ENCODE data around the gene USP32. TPM values are rescaled to one million over a fixed set of nuclear protein-coding genes. Genes with fewer than 3 reads are reported as not detected.

The USP32 gene
- total and polyA plus RNA-seq, 2 donors from 2014 or later: 14.6 to 53.1 TPM

- peak overlapping the region; percentile 82 to 95 (median 86) for H3K9ac ChIP-seq (ENCODE audit: low read length in 3 of 3)
- intact Hi-C loops (cut with DNase I): no loop called here
- H3K27me3 ChIP-seq (ENCODE audit: control insufficient read depth, insufficient read depth, low read length): no peaks in the 10 kb centered on the region
- no peak for TF ChIP-seq CTCF (IDR thresholded peaks at IDR 0.05; ENCODE audit: borderline replicate concordance, extremely low read depth, insufficient read depth)
- DNase-seq: peak; percentile 55 to 89 (median 63)
- no peaks in the 10 kb centered on the region for H3K9me3 ChIP-seq (ENCODE audit: control insufficient read depth in 2 of 3, insufficient read depth in 1 of 3, low read length in 3 of 3)
- no peaks in the 10 kb centered on the region for H3K36me3 ChIP-seq (ENCODE audit: control insufficient read depth in 2 of 3, insufficient read depth in 3 of 3, low read length in 3 of 3)
- FAIRE-seq: no peak
- H3K4me1 ChIP-seq (ENCODE audit: control insufficient read depth in 2 of 3, insufficient read depth in 2 of 3, low read depth in 1 of 3, low read length in 3 of 3): peaks cover 0 to 7% (median 6%) of the 10 kb centered on the region in 3 donors
- H3K4me3 ChIP-seq (ENCODE audit: low read length in 3 of 3): peak overlapping the region; percentile 77 to 96 (median 93)
- H3K27ac ChIP-seq (ENCODE audit: low read depth in 2 of 2, low read length in 2 of 2): peak overlapping the region; percentile 93 to 94
Measured at GRCh38 chr17:60392845-60393702, 1.1 kb upstream of the USP32 start.

- peak overlapping the region; percentile 93 to 94 for H3K27ac ChIP-seq (ENCODE audit: low read depth in 2 of 2, low read length in 2 of 2)
- no peaks in the 10 kb centered on the region for H3K9me3 ChIP-seq (ENCODE audit: control insufficient read depth in 2 of 3, insufficient read depth in 1 of 3, low read length in 3 of 3)
- FAIRE-seq: no peak
- H3K9ac ChIP-seq (ENCODE audit: low read length in 3 of 3): peak overlapping the region; percentile 38 to 88 (median 69)
- intact Hi-C loops (cut with DNase I): no loop called here
- peaks cover 0 to 7% (median 6%) of the 10 kb centered on the region in 3 donors for H3K4me1 ChIP-seq (ENCODE audit: control insufficient read depth in 2 of 3, insufficient read depth in 2 of 3, low read depth in 1 of 3, low read length in 3 of 3)
- no peak for TF ChIP-seq CTCF (IDR thresholded peaks at IDR 0.05; ENCODE audit: borderline replicate concordance, extremely low read depth, insufficient read depth)
- no peaks in the 10 kb centered on the region for H3K27me3 ChIP-seq (ENCODE audit: control insufficient read depth, insufficient read depth, low read length)
- DNase-seq: peak in 1 of 5 donors; percentile 90
- H3K4me3 ChIP-seq (ENCODE audit: low read length in 3 of 3): peak overlapping the region; percentile 77 to 96 (median 94)
- H3K36me3 ChIP-seq (ENCODE audit: control insufficient read depth in 2 of 3, insufficient read depth in 3 of 3, low read length in 3 of 3): no peaks in the 10 kb centered on the region
Measured at GRCh38 chr17:60391471-60392041, 377 bp downstream of the USP32 start.

DNA sequence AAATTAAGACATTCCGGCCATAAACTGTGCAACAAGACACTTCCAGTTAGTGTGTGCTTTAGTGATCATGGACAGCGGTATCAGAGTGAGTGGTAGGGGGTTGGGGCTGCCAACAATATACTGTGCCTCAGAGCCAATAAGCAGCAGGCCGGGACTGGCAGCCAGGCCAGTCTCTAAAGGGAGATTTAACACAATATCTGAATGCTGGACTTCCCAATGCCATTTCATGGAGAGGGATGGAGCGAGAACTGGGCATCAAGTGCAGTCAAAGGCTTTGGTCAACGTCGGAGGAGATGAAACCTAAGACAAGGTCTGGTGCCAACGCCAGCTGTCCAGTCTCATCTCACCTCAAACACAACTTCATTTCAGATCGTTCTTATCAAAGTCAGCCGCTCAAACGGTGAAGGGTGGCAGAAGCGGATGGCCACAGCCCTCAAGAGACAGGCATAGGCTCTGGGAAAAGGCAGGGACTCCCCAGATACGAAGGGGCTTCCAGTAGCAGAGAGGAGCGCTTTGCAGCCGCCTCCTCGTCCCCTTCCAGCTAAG, 935 bp downstream of the USP32 start:
- TF ChIP-seq CTCF (IDR thresholded peaks at IDR 0.05; ENCODE audit: borderline replicate concordance, extremely low read depth, insufficient read depth): no peak
- H3K4me1 ChIP-seq (ENCODE audit: control insufficient read depth in 2 of 3, insufficient read depth in 2 of 3, low read depth in 1 of 3, low read length in 3 of 3): peaks cover 0 to 9% (median 6%) of the 10 kb centered on the region in 3 donors
- H3K36me3 ChIP-seq (ENCODE audit: control insufficient read depth in 2 of 3, insufficient read depth in 3 of 3, low read length in 3 of 3): no peaks in the 10 kb centered on the region
- H3K27me3 ChIP-seq (ENCODE audit: control insufficient read depth, insufficient read depth, low read length): no peaks in the 10 kb centered on the region
- no peaks in the 10 kb centered on the region for H3K9me3 ChIP-seq (ENCODE audit: control insufficient read depth in 2 of 3, insufficient read depth in 1 of 3, low read length in 3 of 3)
- peak overlapping the region; percentile 38 to 88 (median 69) for H3K9ac ChIP-seq (ENCODE audit: low read length in 3 of 3)
- FAIRE-seq (no peak), DNase-seq (peak; percentile 34 to 62 (median 52))
- H3K4me3 ChIP-seq (ENCODE audit: low read length in 3 of 3): peak overlapping the region; percentile 77 to 96 (median 94)
- peak overlapping the region; percentile 93 to 94 for H3K27ac ChIP-seq (ENCODE audit: low read depth in 2 of 2, low read length in 2 of 2)
- intact Hi-C loops (cut with DNase I): no loop called here
